HK-2 (cell line): ENCODE measurements around the gene ABHD5.

Experiments
- DNase-seq: peaks from one replicate; pipeline ENCODE4 v3.0.0-alpha.2; 2018; ENCODE audit not compliant: unreplicated experiment

ABHD5 gene

DNA sequence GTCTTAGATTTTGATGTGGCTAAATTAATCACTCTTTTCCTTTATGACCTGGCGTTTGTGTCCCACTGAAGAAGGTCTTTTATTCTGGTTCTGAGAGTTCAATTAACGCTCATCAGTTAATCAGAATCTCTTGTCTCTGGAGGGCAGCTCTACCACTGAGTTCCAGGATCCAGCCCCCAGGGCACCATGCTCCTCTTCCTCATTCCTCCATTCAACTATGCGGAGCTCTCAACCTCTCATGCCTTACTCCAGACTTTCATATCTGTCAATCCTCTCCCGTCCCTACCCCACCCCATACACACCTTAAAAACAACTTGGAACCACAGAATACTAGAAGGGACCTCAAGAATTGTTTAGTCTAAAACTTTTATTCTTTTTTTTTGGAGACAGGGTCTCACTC lies 4.8 kb upstream of the ABHD5 start:
- no peak for DNase-seq

- DNase-seq: no peak
Measured at GRCh38 chr3:43686333-43686699, 4.4 kb upstream of the ABHD5 start.

GRCh38 chr3:43686700-43687498 lies 3.8 kb upstream of the ABHD5 start:
- DNase-seq: no peak

DNA sequence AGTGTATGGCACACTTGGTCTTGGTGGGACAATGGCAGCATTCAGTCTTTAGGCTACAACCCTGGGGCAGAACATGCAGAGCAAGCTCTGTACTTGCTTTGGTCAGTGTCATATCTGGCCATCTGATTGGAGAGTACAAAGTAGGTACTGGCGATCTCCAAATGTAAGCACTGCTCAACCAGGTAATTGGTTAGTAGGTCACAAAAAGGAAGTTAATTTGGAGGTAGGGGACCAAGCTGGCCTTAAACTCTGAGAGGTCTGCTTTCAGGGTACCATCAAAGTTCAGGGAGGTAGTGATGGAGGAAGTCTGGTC lies 3.3 kb upstream of the ABHD5 start:
- DNase-seq: no peak

GRCh38 chr3:43688245-43688650 lies 2.5 kb upstream of the ABHD5 start:
- DNase-seq: no peak

- no peak for DNase-seq
Measured at GRCh38 chr3:43689166-43689565, 1.6 kb upstream of the ABHD5 start.

GRCh38 chr3:43689766-43690399 lies 855 bp upstream of the ABHD5 start:
- no peak for DNase-seq

- DNase-seq: peak; percentile 68
Measured at GRCh38 chr3:43691120-43691995, 620 bp downstream of the ABHD5 start.

DNA sequence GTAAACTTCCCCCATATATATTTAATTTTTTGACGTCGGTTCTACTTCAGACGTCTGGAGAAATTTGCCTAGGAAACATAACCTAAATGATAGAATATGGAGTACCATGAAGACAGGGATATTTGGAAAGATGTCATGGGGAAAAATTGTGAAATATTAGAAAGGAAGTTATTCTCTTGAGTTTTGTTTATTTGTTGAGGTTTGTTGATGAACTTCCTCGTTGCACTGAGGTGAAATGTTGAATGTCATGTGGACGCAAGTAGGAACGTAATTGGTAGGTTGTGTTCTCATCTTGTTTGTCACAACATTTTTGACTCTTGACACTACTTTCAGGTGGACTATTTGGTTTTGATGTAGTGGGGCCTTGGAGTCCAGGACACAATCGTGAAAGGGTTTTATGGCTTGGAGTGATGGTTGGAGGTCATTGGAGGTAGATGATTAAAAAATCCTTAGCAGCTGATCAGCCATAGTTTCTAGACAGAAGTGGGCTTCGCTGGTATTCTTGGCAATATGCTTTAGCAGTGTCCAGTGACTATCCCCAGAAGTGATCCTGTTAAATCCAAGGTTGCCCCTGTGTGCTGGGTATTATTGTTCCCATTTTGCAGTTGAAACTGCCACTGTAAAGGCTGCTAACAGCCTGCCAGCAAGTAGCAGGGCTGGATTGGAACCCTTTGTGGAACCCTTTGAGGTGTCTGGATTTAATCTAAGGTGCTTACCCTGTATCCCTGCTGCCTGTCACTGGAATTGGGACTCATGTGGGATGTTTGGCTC lies 1.5 kb downstream of the ABHD5 start:
- no peak for DNase-seq

- DNase-seq: no peak
Measured at GRCh38 chr3:43692971-43693370, 2.2 kb downstream of the ABHD5 start.

- DNase-seq: no peak
Measured at GRCh38 chr3:43693594-43693993, 2.9 kb downstream of the ABHD5 start.

- DNase-seq: no peak
Measured at GRCh38 chr3:43695443-43695842, 4.7 kb downstream of the ABHD5 start.

- DNase-seq: no peak
Measured at GRCh38 chr3:43695863-43696262, 5.1 kb downstream of the ABHD5 start.

DNA sequence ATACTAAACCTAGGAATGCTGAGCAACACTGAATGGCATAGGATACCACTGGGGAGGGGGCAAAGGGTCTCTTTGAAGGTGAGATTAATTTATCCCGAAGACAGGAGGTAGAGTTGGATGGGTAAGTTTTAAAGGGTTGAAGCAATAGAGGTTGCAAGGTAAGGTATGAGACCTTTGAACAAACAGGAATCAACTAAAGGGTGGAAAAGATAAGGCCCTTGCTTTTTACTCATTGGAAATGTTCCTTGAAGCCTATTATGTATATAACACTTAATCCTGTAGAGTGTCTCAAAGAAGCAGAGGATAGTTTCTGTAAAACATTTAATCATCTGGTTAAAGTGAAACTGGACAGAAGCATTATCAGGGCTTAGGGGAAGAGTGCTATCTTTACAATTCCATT lies 5.7 kb downstream of the ABHD5 start:
- no peak for DNase-seq

DNA sequence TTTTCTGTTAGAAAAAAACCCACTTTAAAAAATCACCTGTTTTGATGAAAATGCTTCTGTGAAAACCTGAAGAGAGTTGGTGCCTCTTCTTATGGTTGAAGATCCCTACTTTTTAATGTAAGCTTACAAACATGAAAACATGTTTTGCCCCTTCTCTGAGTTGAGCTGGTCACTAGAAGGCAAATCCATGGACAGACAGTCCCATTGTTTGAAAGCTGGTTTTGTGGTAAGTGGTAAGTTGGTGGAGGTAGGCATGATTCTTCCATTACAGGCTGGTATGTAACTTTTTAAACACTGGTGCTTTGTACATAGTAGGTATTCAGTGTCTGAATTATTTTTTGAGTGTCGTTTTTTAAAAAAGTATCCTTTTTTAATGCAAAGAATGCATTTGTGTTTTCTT lies 6.1 kb downstream of the ABHD5 start:
- DNase-seq: no peak

- DNase-seq: no peak
Measured at GRCh38 chr3:43699864-43700263, 9.1 kb downstream of the ABHD5 start.

- DNase-seq: no peak
Measured at GRCh38 chr3:43704697-43705096, 14.0 kb downstream of the ABHD5 start.

- DNase-seq: no peak
Measured at GRCh38 chr3:43706342-43706741, 15.6 kb downstream of the ABHD5 start.

DNA sequence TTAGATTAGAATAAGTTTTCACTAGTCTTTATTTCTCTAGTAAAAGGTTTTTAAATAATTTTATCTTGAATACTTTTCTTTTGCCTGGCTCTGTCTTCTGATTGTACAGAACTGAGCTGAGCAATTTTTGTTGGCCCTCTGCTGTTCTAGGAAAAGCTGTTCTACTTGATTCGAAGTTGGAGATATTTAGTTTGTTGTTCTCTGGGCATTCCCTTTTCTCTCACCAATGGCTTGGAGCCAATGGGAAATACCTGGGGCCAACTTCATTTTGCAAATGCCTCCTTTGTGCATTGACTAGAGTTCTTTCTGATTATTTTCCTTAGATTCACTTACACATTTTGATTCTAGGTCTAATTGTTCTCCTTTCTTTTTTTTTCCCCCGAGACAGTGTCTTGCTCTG lies 16.5 kb downstream of the ABHD5 start:
- no peak for DNase-seq

GRCh38 chr3:43707998-43708397 lies 17.3 kb downstream of the ABHD5 start:
- no peak for DNase-seq

DNA sequence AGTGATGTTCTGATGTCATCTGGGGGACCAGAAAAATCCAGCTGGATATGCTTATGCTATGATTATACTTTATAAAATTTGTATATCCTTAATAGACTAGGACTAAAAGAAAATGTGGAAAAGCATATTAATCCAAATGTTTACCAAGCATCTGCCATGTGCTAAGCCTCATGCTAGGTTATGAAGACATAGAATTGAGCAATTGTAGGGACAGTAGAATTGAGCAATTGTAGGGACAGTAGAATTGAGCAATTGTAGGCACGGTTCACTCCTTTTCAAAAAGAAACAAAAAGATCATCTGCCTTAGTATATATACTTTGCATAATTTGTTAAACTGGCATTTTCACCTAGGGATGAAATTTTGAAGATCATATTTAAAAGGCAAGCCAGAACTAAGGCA lies 18.3 kb downstream of the ABHD5 start:
- DNase-seq: no peak

GRCh38 chr3:43710607-43711006 lies 19.9 kb downstream of the ABHD5 start:
- DNase-seq: no peak
